ENCODE results near the gene GNB5.

Gene GNB5

DNA sequence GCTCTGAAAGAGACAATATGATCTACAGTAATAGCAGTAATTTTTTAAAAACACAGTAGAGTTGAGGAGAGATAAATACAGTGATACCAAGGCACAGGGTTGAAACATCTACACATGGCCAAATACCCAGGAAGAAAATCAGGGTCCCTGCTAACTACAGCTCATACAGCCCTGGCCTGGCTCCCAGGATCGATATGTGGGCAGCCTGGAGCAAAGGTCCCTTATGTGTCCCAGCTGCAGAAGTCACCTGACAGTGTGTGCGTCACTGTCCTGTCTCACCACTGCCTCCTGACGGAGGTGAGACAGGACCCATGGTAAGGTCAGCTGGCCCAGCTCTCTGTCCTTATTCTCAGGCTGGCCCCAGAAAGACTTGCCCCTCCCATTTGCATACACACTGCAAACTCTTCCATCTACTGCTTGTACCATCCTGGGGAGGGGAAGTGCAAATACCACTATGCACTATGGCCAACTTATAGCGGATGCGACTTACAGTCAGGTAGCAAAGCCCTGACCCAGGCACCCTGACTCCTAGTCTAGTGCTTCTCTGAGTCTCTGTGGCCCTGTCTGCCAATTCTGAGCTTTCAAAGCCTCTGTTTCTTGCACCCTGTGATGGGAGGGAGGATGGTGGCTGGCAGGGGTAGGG lies 56.6 kb downstream of the GNB5 start:
- no peak for DNase-seq (ENCODE audit: low spot score)
- CTCF ChIA-PET: no interaction called here
- POLR2A ChIA-PET (ENCODE audit: low non-redundant PET): no interaction called here
- TF ChIP-seq CTCF (conservative IDR thresholded peaks at IDR 0.05; ENCODE audit: low read depth): no peak
- peak overlapping the region; percentile 16 for H3K27ac ChIP-seq

GRCh38 chr15:52133510-52134220 lies 57.5 kb downstream of the GNB5 start:
- DNase-seq (ENCODE audit: low spot score): no peak
- POLR2A ChIA-PET (ENCODE audit: low non-redundant PET): no interaction called here
- TF ChIP-seq CTCF (conservative IDR thresholded peaks at IDR 0.05; ENCODE audit: low read depth): no peak
- no peak overlapping the region for H3K27ac ChIP-seq
- CTCF ChIA-PET: no interaction called here

GRCh38 chr15:52132066-52132465 lies 59.1 kb downstream of the GNB5 start:
- H3K27ac ChIP-seq: no peak overlapping the region
- no peak for TF ChIP-seq CTCF (conservative IDR thresholded peaks at IDR 0.05; ENCODE audit: low read depth)
- POLR2A ChIA-PET (ENCODE audit: low non-redundant PET): no interaction called here
- no peak for DNase-seq (ENCODE audit: low spot score)
- CTCF ChIA-PET: no interaction called here

DNA sequence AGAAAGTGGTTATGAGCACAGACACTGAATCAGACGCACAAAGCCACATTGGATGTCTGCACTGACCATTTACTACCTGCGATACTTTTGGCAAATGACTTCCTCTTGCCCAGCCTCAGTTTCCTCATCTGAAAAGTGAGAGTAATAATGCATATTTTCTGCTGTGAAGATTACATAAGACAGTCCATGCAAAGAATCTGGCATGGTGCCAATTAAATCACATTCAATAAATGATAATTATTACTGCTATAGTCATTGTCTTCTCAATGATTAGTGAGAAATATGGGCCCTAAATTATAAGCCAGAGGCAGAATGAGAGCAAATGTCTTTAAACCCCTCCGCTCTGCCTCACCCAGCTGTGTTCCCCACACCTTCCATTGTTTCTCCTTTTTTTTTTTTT lies 62.6 kb downstream of the GNB5 start:
- no peak for DNase-seq (ENCODE audit: low spot score)
- no peak overlapping the region for H3K27ac ChIP-seq
- POLR2A ChIA-PET (ENCODE audit: low non-redundant PET): no interaction called here
- no peak for TF ChIP-seq CTCF (conservative IDR thresholded peaks at IDR 0.05; ENCODE audit: low read depth)
- CTCF ChIA-PET: interaction anchor here (1.2 kb wide), 1 partner anchor 9 kb away, joined by 3 read pairs; no protein-coding TSS in a partner anchor

GRCh38 chr15:52124270-52124880 lies 66.8 kb downstream of the GNB5 start:
- POLR2A ChIA-PET (ENCODE audit: low non-redundant PET): no interaction called here
- CTCF ChIA-PET: interaction anchor here (1.2 kb wide), 1 partner anchor 39 kb away, joined by 3 read pairs; no protein-coding TSS in a partner anchor

More at GRCh38 chr15:52124270-52124880, 66.8 kb downstream of the GNB5 start:
- peak overlapping the region; percentile 6; the same call in 1 of the 2 replicates for H3K27ac ChIP-seq
- peak; percentile 62 for DNase-seq (ENCODE audit: low spot score)
- TF ChIP-seq CTCF (conservative IDR thresholded peaks at IDR 0.05; ENCODE audit: low read depth): no peak

Measured in RWPE1 (cell line).